ENCODE data around the gene ARIH2. TPM values are rescaled to one million over a fixed set of nuclear protein-coding genes. Genes with fewer than 3 reads are reported as not detected.

ARIH2 gene
- total and polyA plus RNA-seq, 2 of the 4 experiments (the other 2 are of a cell fraction): 62.3 to 93.7 TPM

- ATAC-seq (ENCODE audit: low read depth) (no peak), DNase-seq (no peak)
- ChIA-PET POLR2A (ENCODE audit: unreplicated experiment) (no interaction called here), CTCF (no interaction called here)
- Histone ChIP-seq H3K23ac (ENCODE audit: low read depth, low read length) (no peak overlapping the region), H3K9me1 (ENCODE audit: insufficient read depth, low read length) (no peaks in the 10 kb centered on the region), H2BK120ac (ENCODE audit: low read depth, low read length) (no peak overlapping the region), H4K8ac (ENCODE audit: low read depth in 2 of 2, low read length in 2 of 2) (no peak overlapping the region), H2AFZ (replicated peaks; ENCODE audit: low read length, poor library complexity) (no peak overlapping the region), H3K4me1 (ENCODE audit: control insufficient read depth, insufficient read depth, low read length) (no peaks in the 10 kb centered on the region), H3K27me3 (ENCODE audit: control insufficient read depth, insufficient read depth, low read length) (no peaks in the 10 kb centered on the region), H4K20me1 (ENCODE audit: insufficient read depth, low read length) (no peaks in the 10 kb centered on the region; the same call in 1 of the 2 replicates), H2AK9ac (replicated peaks; ENCODE audit: low read depth, low read length, poor library complexity) (no peak overlapping the region), H3K4me3 (ENCODE audit: insufficient read depth, low read depth, low read length) (no peak overlapping the region), H3K56ac (ENCODE audit: extremely low read depth, insufficient read depth, low read length) (no peak overlapping the region), H2BK15ac (ENCODE audit: low read depth, low read length) (no peak overlapping the region), H3K4ac (ENCODE audit: low read depth, low read length) (no peak overlapping the region), H3K27ac (ENCODE audit: insufficient read depth, low read length) (no peak overlapping the region), H4K5ac (ENCODE audit: low read depth, low read length) (no peak overlapping the region), H3K9me3 (ENCODE audit: control insufficient read depth, insufficient read depth, low read length) (no peaks in the 10 kb centered on the region), H4K91ac (ENCODE audit: insufficient read depth, low read depth, low read length) (no peak overlapping the region), H3K14ac (replicated peaks; ENCODE audit: low read depth, low read length) (no peak overlapping the region), H3K4me2 (ENCODE audit: low read depth, low read length) (no peak overlapping the region), H2BK5ac (ENCODE audit: low read depth, low read length, poor library complexity, severe bottlenecking) (no peak overlapping the region), H3K36me3 (ENCODE audit: control insufficient read depth, insufficient read depth, low read length) (peaks cover 6% of the 10 kb centered on the region; the same call in 1 of the 2 replicates), H2BK20ac (ENCODE audit: low read depth, low read length) (no peak overlapping the region), H3K18ac (ENCODE audit: low read depth, low read length) (no peak overlapping the region), H3K79me1 (ENCODE audit: low read depth in 1 of 2, low read length in 2 of 2) (peaks cover 35 to 56% of the 10 kb centered on the region in 2 experiments), H3K9ac (ENCODE audit: low read depth, low read length) (no peak overlapping the region), H2AK5ac (ENCODE audit: low read depth, low read length) (no peak overlapping the region)
- no TSS peak for BruUV-seq (replicated peaks)
- in situ Hi-C loops (cut with MboI; ENCODE audit: low sequenced_read_pairs): no loop called here
- dilution Hi-C loops (cut with HindIII; ENCODE audit: low sequenced_read_pairs, unreplicated experiment): no loop called here
- WGBS, 2 experiments (ENCODE audit: extremely low coverage in 2 of 2, insufficient read length in 1 of 2): 83% methylated on average over 1 of the region's 8 CpGs; no CpG with 5 or more reads in 1 of the 2 experiments
- intact Hi-C loops (cut with micrococcal nuclease): no loop called here
- TF ChIP-seq MAZ (IDR thresholded peaks at IDR 0.05; ENCODE audit: borderline replicate concordance, low read depth, low read length) (no peak), MAFK (IDR thresholded peaks at IDR 0.05; ENCODE audit: low read depth, low read length) (no peak), CHD1 (IDR thresholded peaks at IDR 0.05; ENCODE audit: low read depth, low read length) (no peak), RAD21 (IDR thresholded peaks at IDR 0.05; ENCODE audit: low read length) (no peak), NFE2L2 (IDR thresholded peaks at IDR 0.05; ENCODE audit: low read depth, low read length) (no peak), CEBPB (IDR thresholded peaks at IDR 0.05; ENCODE audit: low read depth, low read length) (no peak), USF2 (IDR thresholded peaks at IDR 0.05; ENCODE audit: low read depth, low read length) (no peak), MXI1 (IDR thresholded peaks at IDR 0.05; ENCODE audit: borderline replicate concordance, low read depth, low read length) (no peak), RCOR1 (IDR thresholded peaks at IDR 0.05; ENCODE audit: insufficient replicate concordance, low read length) (no peak), POLR2A (IDR thresholded peaks at IDR 0.05; ENCODE audit: low read depth, low read length) (no peak), ELK1 (IDR thresholded peaks at IDR 0.05; ENCODE audit: borderline replicate concordance, low read depth, low read length) (no peak), CTCF (conservative IDR thresholded peaks at IDR 0.05; ENCODE audit: low read depth, low read length) (no peak), BHLHE40 (IDR thresholded peaks at IDR 0.05; ENCODE audit: low read depth, low read length) (no peak), RFX5 (IDR thresholded peaks at IDR 0.05; ENCODE audit: low read depth, low read length) (no peak), FOS (IDR thresholded peaks at IDR 0.05; ENCODE audit: low read depth, low read length) (no peak)
Observed at GRCh38 chr3:48997102-48997635, 78.5 kb downstream of the ARIH2 start.

Data from IMR-90 (cell line).